Kidney (tissue), 14 donors: ENCODE measurements around the gene MPPED1. TPM values are rescaled to one million over a fixed set of nuclear protein-coding genes. Genes with fewer than 3 reads are reported as not detected.

Source experiments
- DNase-seq, 5 donors: peaks; one replicate each; pipeline ENCODE4 v3.0.0-alpha.2; 2013 to 2020
- FAIRE-seq: peaks from 2 replicates; lab custom pipeline; 2012; peaks lifted over from hg19 to GRCh38; lab: Jason Lieb, UNC
- H3K27ac ChIP-seq, 2 donors: one replicate each; pipeline ENCODE4 v1.7.0; 2013; ENCODE audit warnings: low read depth in 2 of 2, low read length in 2 of 2, inconsistent platforms in 1 of 2
- H3K27me3 ChIP-seq: one replicate; pipeline ENCODE4 v1.7.1; 2013; ENCODE audit warnings: low read length, inconsistent platforms; ENCODE audit not compliant: control insufficient read depth, insufficient read depth
- H3K36me3 ChIP-seq, 3 donors: one replicate each; pipeline versions ENCODE4 v1.7.0 to v1.7.1; 2013; ENCODE audit warnings: low read length in 3 of 3, control low read depth in 1 of 3, inconsistent platforms in 1 of 3; ENCODE audit not compliant: insufficient read depth in 3 of 3, control insufficient read depth in 2 of 3
- H3K4me1 ChIP-seq, 3 donors: one replicate each; pipeline versions ENCODE4 v1.7.0 to v1.7.1; 2013; ENCODE audit warnings: low read length in 3 of 3, inconsistent platforms in 1 of 3, low read depth in 1 of 3; ENCODE audit not compliant: control insufficient read depth in 2 of 3, insufficient read depth in 2 of 3
- H3K4me3 ChIP-seq, 3 donors: one replicate each; pipeline versions ENCODE4 v1.7.0 to v1.8.1; 2013; ENCODE audit warnings: low read length in 3 of 3, control low read depth in 1 of 3, inconsistent platforms in 1 of 3
- H3K9ac ChIP-seq, 3 donors: one replicate each; pipeline versions ENCODE4 v1.7.0 to v1.7.1; 2013; ENCODE audit warnings: low read length in 3 of 3, control low read depth in 1 of 3, inconsistent platforms in 1 of 3
- H3K9me3 ChIP-seq, 3 donors: one replicate each; pipeline versions ENCODE4 v1.7.0 to v1.7.1; 2013; ENCODE audit warnings: low read length in 3 of 3, control low read depth in 1 of 3, inconsistent platforms in 1 of 3; ENCODE audit not compliant: control insufficient read depth in 2 of 3, insufficient read depth in 1 of 3
- intact Hi-C: fragments of 100-400 bp; cut with DNase I; formaldehyde crosslinking; loops from one replicate; pipeline ENCODE4 v1.11.1; 2022
- polyA plus RNA-seq: library from polyadenylated mRNA; stranded (reverse); fragments of 350-450 nt; fragmentation: Illumina TruSeq; extraction: RNeasy Lipid Tissue Mini Kit (QIAGEN cat#74804); gene quantifications from one replicate; pipeline ENCODE4 v1.2.3, GENCODE V29; 2014; ENCODE audit warnings: low read depth, low replicate concordance; ENCODE audit not compliant: insufficient read depth
- total RNA-seq: library from RNA; stranded (reverse); fragmentation: NEBNext Ultra II Directional; extraction: Animal tissue kit (Norgen Biotek cat#: 25700); gene quantifications from one replicate; pipeline ENCODE4 v1.2.1, GENCODE V29; 2021
- TF ChIP-seq, protein P1 (sequence below): IDR thresholded peaks from 3 replicates; pipeline ENCODE4 v1.5.1; 2012; ENCODE audit warnings: mild to moderate bottlenecking, moderate library complexity, borderline replicate concordance; ENCODE audit not compliant: insufficient read depth; ENCODE audit errors: extremely low read depth
- donor health status: control.
- donor health status: control.
- donor health status: control.
- donor health status: control.
- donor health status: control.
- donor health status: DM: yes; HTN: yes; CAD: no.
- donor health status: Normal renal cell carcinoma (clear cell type).

Gene MPPED1
- total and polyA plus RNA-seq, 2 donors from 2014 or later: not detected

DNA sequence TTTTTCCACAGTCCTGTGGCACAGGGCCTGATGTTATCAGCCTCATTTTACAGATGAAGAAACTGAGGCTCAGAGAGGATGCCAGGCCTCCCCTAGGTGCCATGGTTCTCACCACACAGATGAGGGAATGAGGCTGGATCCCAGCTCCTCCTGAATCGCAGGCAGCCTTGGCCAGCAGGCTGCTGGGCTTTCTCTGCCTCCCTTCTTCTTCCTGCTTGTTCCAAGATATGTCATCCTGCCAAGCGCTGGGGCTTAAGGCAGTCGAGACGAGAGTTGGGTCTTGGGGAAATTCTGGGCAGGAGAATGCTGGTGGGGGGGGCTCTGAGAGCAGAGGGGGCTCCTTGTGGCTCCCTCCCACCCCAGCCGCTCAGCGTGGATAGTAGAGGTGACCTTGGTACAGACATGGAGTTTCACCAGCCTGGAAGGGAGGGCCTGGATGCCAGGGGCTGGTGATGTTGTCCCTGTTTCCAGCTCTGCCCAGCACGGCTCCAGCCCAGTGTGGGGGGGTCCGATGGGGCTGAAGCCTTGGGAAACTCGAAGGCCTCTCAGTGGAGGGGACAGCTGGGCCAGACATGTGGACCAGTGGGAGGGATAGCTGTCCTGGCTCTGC is 16.6 kb upstream of the MPPED1 start:
- Histone ChIP-seq H3K36me3 (no peaks in the 10 kb centered on the region), H3K27ac (no peak overlapping the region), H3K27me3 (no peaks in the 10 kb centered on the region), H3K4me1 (no peaks in the 10 kb centered on the region), H3K9ac (no peak overlapping the region), H3K9me3 (peaks cover 0 to 4% (median 0%) of the 10 kb centered on the region in 3 donors), H3K4me3 (no peak overlapping the region)
- intact Hi-C loops: no loop called here
- TF ChIP-seq, protein P1, sequence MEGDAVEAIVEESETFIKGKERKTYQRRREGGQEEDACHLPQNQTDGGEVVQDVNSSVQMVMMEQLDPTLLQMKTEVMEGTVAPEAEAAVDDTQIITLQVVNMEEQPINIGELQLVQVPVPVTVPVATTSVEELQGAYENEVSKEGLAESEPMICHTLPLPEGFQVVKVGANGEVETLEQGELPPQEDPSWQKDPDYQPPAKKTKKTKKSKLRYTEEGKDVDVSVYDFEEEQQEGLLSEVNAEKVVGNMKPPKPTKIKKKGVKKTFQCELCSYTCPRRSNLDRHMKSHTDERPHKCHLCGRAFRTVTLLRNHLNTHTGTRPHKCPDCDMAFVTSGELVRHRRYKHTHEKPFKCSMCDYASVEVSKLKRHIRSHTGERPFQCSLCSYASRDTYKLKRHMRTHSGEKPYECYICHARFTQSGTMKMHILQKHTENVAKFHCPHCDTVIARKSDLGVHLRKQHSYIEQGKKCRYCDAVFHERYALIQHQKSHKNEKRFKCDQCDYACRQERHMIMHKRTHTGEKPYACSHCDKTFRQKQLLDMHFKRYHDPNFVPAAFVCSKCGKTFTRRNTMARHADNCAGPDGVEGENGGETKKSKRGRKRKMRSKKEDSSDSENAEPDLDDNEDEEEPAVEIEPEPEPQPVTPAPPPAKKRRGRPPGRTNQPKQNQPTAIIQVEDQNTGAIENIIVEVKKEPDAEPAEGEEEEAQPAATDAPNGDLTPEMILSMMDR: no peak
- FAIRE-seq (no peak), DNase-seq (peak in 1 of 5 donors; percentile 30)

- TF ChIP-seq, protein P1: no peak
- Histone ChIP-seq H3K27me3 (no peaks in the 10 kb centered on the region), H3K36me3 (no peaks in the 10 kb centered on the region), H3K9me3 (peaks cover 0 to 4% (median 0%) of the 10 kb centered on the region in 3 donors), H3K9ac (no peak overlapping the region), H3K4me3 (no peak overlapping the region), H3K27ac (no peak overlapping the region), H3K4me1 (no peaks in the 10 kb centered on the region)
- FAIRE-seq (no peak), DNase-seq (peak in 1 of 5 donors; percentile 26)
- intact Hi-C loops: no loop called here
These were observed 15.4 kb upstream of the MPPED1 start for GRCh38 chr22:43396321-43396933.

- H3K4me3 ChIP-seq: no peak overlapping the region
- no peaks in the 10 kb centered on the region for H3K27me3 ChIP-seq
- no peak overlapping the region for H3K9ac ChIP-seq
- intact Hi-C loops: no loop called here
- peaks cover 0 to 4% (median 0%) of the 10 kb centered on the region in 3 donors for H3K9me3 ChIP-seq
- no peak overlapping the region for H3K27ac ChIP-seq
- TF ChIP-seq, protein P1: no peak
- FAIRE-seq: no peak
- no peaks in the 10 kb centered on the region for H3K4me1 ChIP-seq
- DNase-seq: peak in 1 of 5 donors; percentile 64
- H3K36me3 ChIP-seq: no peaks in the 10 kb centered on the region
These were observed 14.8 kb upstream of the MPPED1 start for GRCh38 chr22:43396934-43397457.
